ENCODE measurements around the gene RNF13.

RNF13 gene

DNA sequence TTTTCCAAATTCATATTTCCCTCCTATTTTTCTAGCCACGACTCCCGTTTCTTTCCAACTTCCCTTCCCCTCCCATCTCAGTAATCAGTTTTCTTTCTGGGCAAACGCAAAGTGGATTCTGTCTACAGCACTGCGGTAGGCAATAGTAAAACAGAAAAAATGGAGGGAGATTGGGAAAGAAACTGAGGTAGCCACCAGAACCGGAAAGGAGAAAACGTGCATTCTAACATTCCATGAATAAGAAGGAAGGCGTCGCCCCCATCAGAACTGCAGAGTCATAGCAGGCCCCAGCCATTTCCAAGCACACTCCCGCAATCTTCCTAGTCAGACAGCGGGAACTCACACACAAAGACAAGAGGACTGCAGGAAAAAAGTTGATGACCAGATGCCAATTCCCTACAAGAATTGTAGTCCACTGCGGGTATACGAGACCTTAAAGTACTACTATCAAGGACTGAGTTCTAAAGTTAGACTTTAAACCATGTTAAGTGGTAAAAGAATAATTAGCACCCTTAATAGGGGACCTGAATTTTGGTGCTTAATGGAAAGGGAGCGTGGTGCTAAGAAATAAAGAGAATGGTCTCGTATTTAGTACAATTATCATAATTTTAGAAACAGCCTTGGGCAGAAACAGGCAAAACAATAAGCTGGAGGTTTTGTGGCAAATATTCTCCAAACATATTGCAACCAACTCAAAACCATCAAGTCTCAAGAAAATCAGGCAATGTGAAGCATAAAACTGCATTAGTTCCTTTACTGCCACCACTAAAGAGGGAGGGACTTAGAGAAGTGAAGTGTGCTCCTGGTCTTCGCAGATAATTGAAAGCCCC is 156.3 kb downstream of the RNF13 start:
- TF ChIP-seq, protein P1, sequence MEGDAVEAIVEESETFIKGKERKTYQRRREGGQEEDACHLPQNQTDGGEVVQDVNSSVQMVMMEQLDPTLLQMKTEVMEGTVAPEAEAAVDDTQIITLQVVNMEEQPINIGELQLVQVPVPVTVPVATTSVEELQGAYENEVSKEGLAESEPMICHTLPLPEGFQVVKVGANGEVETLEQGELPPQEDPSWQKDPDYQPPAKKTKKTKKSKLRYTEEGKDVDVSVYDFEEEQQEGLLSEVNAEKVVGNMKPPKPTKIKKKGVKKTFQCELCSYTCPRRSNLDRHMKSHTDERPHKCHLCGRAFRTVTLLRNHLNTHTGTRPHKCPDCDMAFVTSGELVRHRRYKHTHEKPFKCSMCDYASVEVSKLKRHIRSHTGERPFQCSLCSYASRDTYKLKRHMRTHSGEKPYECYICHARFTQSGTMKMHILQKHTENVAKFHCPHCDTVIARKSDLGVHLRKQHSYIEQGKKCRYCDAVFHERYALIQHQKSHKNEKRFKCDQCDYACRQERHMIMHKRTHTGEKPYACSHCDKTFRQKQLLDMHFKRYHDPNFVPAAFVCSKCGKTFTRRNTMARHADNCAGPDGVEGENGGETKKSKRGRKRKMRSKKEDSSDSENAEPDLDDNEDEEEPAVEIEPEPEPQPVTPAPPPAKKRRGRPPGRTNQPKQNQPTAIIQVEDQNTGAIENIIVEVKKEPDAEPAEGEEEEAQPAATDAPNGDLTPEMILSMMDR (IDR thresholded peaks at IDR 0.05; ENCODE audit: borderline replicate concordance, control extremely low read depth, extremely low read depth, insufficient read depth, missing control alignments) = no peak
- in situ Hi-C loops (cut with MboI; ENCODE audit: low sequenced_read_pairs, unreplicated experiment) = no loop called here
- no peak for DNase-seq (ENCODE audit: low spot score)

DNA sequence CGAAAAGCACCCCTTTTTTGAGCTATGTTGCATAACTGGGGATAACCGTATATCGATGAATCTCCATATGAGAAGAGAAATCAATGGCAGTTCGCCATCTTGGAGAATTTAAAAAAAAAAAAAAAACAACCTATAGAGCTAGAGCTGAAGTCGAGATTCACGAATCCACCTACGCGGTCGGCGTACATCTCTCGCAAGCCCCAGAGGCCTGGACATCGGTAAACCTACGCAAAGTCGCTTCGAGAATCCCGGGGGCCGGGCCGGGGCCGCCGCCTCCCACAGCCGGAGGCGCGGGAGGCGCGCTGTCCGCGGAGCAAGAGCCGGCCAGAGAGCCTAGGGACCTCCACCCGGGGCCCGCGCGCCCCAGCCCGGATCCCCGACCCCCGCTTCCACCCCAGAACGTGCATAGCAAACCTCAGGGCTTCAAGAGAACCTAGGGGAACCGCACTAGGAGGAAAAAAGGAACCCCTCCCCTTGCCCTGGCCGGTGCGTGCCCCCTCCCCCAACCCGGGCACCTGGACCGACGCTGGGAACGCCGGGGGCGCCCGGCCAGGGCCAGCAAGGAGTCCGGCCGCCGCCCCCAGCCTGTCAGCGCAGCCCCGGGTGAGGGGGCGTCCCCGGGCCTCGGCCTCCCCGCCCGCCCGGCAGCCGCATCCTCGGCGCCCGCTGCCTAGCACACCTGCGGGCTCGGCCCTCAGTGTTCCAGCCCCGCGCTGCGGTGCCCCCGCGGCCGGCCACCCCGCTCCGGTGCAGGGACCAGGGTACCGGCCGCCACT is 157.1 kb downstream of the RNF13 start:
- DNase-seq (ENCODE audit: low spot score) = peak; percentile 77
- TF ChIP-seq, protein P1 (IDR thresholded peaks at IDR 0.05; ENCODE audit: borderline replicate concordance, control extremely low read depth, extremely low read depth, insufficient read depth, missing control alignments) = no peak
- in situ Hi-C loops (cut with MboI; ENCODE audit: low sequenced_read_pairs, unreplicated experiment) = loop anchor here (10.0 kb wide), 1 partner anchor 215 kb away; no protein-coding TSS in a partner anchor

DNA sequence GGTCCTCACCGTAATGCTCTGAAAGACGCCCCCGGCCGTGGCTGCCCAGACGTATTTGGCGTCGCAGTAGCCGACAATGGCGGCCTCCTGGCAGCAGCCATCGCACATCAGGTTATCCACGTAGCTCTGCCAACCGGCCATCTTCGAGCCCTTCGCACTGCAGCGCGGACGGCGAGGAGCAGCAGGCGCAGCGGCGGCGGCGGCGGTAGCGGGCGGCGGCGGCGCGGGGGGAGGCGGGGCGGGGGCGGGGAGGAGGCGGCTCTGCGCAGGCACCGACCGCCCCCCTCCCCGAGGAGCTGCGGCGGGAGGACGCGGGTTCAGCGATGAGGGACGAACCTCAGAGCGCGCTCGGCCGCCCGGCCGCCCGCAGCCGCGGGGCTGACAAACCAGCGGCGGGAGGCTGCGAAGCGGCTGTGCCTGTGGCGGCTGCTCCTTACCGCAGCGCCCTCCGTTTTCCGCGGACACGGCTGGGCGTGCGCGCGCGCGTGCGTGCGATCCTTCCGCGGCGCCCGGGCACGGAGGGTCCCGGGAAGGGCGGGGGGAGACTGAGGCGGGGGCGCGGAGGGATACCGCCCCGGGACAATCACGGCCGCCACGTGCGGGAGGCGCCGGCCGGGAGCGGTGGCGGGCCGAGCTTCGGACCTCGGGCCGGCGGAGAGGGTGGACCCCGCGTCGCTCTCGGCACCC is 157.8 kb downstream of the RNF13 start, which contains the start of gene PFN2:
PFN2 (minus strand) TSS at position 180 of the 687 bp plus-strand sequence; CDS start at position 141, 39 bp downstream.
- peak; percentile 69 for DNase-seq (ENCODE audit: low spot score)
- TF ChIP-seq, protein P1 (IDR thresholded peaks at IDR 0.05; ENCODE audit: borderline replicate concordance, control extremely low read depth, extremely low read depth, insufficient read depth, missing control alignments) = no peak
- in situ Hi-C loops (cut with MboI; ENCODE audit: low sequenced_read_pairs, unreplicated experiment) = loop anchor here (10.0 kb wide), 1 partner anchor 214 kb away; no protein-coding TSS in a partner anchor

DNA sequence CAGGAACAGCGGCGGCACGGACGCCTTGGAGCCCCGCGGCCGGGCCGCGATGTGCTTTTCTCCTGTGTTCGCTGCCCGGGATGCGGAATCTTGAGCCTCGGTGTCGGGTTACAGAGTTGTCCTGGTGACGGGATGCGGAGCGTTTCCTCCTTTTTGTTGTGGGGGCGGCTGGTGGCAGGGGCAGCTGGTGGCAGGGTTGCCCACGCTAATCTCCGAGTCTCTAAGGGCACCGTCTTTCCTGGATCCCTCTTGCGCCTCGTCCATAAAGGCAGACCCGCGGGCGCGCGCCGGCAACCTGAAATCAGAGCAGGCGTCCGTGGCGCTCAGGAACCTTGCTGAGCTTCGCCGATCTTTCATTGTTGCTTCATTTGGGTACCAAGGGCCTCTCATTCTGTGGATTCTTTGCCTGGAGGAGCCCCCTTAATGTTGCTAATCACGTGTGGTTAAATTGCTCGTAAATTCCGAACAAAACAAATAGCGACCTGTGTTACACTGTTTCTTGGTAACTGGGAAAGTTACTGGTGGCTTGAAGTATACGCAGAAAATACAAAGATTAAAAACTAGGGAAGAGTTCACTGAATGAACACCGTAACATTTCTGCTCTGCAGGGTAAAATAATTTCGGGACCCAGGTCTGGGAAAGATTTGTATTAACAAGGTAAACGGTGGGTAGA is 158.5 kb downstream of the RNF13 start:
- in situ Hi-C loops (cut with MboI; ENCODE audit: low sequenced_read_pairs, unreplicated experiment) = loop anchor here (10.0 kb wide), 1 partner anchor 213 kb away; no protein-coding TSS in a partner anchor
- DNase-seq (ENCODE audit: low spot score) = peak; percentile 53
- TF ChIP-seq, protein P1 (IDR thresholded peaks at IDR 0.05; ENCODE audit: borderline replicate concordance, control extremely low read depth, extremely low read depth, insufficient read depth, missing control alignments) = no peak

DNA sequence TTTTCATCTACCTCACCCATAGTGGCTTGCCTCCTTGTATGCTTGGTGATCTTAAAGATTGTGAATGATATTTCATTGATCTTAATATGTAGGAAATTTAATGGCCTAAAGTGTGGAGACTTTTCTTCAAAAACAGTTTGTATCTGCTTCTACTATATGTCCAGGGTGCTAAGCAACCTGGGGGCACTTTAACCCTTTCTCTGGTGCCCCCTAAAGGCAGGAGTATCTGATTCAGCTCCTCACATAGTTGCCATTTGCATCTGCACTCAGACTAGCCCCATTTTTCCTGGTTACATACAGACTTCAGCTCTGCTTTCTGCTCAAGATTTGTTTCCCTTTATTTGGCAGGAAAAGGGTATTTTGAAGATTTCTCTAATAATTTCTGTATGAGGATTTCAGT is 162.9 kb downstream of the RNF13 start:
- TF ChIP-seq, protein P1 (IDR thresholded peaks at IDR 0.05; ENCODE audit: borderline replicate concordance, control extremely low read depth, extremely low read depth, insufficient read depth, missing control alignments) = no peak
- in situ Hi-C loops (cut with MboI; ENCODE audit: low sequenced_read_pairs, unreplicated experiment) = loop anchor here (10.0 kb wide), 1 partner anchor 209 kb away; no protein-coding TSS in a partner anchor
- peak; percentile 29 for DNase-seq (ENCODE audit: low spot score)
